HT1080 (cell line): Measurements from ENCODE around the gene TSPYL2. TPM values are rescaled to one million over a fixed set of nuclear protein-coding genes. Genes with fewer than 3 reads are reported as not detected.
A peak's percentile ranks its signal among the peaks of the same experiment; 100 is the strongest.

Experiments
- DNase-seq: peaks from one replicate; pipeline ENCODE4 v3.0.0-alpha.2; 2015; ENCODE audit warnings: low read depth
- total RNA-seq: library from RNA; depleted of rRNA; stranded (reverse); fragments of >200 nt; shearing (Covaris generic); gene quantifications from 2 replicates; pipeline ENCODE4 v1.2.3, GENCODE V29; 2014

The TSPYL2 gene
- total RNA-seq, 1 experiment from 2014 or later, result 6.0 TPM

DNA sequence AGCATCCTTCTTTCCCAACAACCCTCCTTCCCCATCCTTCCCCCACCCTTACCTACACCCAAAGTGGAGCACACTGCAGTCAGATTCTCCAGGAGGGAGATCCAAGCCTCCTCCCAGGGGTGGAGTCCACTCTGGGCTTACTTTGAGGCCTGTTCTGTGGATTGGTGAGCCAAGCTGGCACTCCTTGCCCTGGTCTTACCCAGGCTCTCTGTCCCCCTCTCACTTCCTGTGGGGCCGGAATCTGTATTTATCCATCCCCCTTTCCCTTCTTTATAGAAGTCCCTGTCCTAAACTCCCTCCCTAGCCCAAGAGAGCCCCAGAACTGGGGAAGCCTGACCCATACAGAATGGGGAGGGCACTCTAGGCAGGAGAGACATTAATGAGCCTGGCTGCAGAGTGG lies 3.2 kb upstream of the TSPYL2 start:
- no peak for DNase-seq

DNA sequence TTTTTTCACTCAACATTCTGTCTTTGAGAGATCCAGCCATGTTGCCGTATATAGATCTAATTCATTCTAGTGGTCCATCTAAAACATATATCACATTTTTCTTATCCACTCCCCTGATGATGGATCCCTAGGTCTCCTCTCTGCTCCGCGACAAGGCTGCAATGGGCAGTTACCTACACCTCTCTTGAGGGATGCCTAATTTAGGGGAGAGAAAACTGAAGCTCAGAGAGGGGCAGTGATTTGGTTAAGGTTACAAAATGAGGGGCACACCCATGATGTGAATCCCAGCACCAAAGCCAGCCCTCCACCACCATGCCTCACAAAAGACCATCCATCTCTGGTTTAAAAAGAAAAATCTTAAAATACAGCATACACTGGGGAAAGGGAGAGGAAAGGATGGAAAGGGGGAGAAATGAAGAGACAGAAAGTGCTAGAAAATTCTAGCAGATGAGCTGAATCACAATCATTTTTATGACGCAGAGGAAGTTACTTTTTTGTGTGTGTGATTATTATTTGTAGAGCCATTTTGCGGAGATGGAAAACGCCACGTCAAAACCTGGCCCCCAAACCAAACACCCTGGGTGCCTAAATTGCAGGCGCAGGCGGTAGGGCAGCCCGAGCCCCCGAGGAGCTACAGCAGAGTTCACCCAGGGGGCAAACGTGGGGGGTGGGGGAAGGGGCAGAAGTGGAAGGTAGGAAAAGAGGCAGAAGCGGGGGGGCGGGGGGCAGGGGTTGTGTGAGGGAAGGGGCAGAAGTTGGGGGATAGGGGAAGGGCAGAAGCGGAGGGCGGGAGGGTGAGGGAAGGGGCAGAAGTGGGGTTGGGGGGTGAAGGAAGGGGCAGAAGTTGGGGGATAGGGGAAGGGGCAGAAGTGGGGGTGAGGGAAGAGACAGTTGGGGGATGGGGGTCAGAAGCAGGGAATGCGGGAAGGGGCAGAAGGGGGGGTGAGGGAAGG lies 1.3 kb upstream of the TSPYL2 start:
- no peak for DNase-seq

DNA sequence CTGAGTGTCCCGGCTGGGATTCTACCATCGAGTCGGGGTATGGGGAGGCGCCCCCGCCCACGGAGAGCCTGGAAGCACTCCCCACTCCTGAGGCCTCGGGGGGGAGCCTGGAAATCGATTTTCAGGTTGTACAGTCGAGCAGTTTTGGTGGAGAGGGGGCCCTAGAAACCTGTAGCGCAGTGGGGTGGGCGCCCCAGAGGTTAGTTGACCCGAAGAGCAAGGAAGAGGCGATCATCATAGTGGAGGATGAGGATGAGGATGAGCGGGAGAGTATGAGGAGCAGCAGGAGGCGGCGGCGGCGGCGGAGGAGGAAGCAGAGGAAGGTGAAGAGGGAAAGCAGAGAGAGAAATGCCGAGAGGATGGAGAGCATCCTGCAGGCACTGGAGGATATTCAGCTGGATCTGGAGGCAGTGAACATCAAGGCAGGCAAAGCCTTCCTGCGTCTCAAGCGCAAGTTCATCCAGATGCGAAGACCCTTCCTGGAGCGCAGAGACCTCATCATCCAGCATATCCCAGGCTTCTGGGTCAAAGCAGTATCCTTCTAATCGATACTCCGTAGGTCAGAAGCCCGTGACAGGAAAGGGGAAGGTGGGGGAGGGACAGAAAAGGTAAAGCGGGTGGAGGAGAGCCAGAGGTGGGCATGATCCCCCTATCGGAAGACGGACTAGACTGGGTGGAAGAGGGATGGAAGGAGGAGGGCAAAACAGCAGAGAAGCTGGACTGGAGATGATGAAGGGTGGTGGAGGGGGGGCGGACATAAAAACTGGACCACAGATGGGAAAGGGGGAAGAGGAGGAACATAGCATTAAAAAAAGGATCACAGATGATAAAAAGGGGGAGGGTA lies 828 bp downstream of the TSPYL2 start:
- DNase-seq, result no peak

DNA sequence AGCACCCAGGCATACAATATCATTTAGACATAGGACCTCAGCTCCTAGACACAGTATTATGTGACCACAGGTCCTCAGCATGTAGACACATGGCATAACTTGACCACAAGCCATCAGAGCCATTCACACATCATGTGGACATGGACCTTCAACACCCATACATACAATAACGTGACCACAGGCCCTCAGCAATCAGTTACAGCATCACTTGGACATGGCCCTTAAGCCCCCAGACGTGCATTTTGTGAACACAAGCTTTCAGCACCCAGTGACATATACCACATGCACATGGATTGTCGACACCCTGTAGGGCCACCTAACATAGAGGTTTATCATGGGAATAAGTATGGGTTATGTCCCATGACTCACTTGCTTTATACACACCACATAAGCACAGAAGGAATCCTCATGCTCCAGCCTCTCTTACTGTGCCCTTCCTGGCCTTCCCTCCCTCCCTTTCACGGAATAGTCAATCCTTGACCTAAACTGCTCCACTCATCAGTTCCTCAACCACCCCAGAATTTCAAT lies 1.9 kb downstream of the TSPYL2 start:
- no peak for DNase-seq

DNA sequence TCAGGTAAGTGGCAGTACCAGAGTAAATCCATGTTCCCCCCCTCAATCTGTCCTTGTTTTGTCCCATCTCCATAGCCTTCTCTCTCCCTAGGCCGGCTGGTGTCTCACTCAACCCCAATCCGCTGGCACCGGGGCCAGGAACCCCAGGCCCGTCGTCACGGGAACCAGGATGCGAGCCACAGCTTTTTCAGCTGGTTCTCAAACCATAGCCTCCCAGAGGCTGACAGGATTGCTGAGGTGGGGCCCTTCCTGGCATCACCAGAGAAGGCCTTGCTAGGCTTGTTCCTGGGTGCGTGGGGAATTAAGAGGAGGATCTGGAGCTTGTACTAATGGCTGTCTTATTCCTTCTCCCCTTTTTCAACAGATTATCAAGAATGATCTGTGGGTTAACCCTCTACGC lies 2.7 kb downstream of the TSPYL2 start:
- DNase-seq, result no peak

DNA sequence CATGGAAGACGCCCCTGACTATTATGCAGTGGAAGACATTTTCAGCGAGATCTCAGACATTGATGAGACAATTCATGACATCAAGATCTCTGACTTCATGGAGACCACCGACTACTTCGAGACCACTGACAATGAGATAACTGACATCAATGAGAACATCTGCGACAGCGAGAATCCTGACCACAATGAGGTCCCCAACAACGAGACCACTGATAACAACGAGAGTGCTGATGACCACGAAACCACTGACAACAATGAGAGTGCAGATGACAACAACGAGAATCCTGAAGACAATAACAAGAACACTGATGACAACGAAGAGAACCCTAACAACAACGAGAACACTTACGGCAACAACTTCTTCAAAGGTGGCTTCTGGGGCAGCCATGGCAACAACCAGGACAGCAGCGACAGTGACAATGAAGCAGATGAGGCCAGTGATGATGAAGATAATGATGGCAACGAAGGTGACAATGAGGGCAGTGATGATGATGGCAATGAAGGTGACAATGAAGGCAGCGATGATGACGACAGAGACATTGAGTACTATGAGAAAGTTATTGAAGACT lies 3.6 kb downstream of the TSPYL2 start:
- no peak for DNase-seq

DNA sequence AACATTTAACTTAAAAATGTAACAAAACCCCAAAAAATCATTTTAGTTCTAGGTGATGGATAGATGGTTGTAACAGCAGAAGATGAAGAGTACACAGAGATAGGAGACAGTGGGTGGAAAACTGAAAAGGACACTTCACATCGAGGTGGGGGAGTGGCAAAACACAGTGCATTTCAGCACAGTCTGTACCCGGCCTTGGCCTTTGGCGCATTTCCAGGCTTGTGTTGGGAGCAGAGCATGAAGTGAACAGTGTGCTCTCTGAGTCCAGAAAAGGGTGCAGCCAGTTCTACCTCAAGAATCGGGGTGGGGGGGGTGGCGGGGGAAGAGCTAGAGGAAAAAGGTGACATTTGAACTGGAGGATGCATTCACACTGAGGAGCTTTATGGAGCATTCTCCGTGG lies 4.3 kb downstream of the TSPYL2 start:
- no peak for DNase-seq

DNA sequence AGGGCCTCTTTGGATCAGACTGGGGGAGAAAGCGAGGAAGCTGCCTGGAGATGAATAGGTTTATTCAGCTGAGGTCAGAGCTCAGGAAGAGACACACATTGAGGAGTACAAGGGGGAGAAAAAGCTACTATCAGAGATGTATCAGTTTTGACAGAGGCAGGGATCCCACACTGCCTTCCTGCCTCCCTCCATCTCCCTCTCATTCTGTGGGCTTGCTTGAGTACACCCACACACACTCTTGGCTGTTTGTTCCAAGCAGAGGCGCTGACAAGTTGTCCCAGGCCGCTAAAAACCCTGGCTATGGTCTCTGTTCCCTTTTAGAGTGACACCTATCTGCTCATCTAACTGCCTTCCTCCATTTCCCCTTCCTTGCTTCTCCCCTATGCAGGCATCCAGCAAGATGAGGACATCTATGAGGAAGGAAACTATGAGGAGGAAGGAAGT lies 5.2 kb downstream of the TSPYL2 start:
- DNase-seq, result no peak

DNA sequence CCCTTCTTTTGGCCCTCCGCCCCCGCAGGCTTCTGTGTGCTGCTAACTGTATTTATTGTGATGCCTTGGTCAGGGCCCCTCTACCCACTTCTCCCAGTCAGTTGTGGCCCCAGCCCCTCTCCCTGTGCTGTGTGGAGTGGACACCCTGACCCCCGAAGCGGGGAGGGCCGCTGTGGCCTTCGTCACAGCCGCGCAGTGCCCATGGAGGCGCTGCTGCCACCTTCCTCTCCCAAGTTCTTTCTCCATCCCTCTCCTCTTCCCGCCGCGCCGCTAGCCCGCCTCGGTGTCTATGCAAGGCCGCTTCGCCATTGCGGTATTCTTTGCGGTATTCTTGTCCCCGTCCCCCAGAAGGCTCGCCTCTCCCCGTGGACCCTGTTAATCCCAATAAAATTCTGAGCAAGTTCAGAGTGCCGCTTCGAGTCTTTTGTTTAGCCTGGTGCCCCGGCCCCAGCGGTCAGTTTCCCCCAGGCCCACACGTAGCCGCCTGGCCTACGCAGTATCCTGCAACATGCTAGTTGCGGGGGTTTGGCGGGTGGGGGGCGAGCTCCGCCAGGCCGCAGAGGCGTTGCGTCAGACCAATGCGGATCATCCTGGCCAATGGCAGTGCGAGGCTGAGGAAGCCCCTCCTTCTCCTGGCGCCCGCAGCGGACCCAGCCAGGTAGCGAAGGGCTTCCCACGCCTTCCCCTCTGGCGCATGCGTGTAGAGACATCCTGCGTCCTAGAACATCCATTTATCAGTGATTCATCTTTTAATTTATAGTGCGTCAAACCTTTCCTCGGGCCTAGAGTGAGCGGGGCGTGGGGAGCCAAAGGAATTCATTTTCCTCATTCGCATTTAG lies 6.2 kb downstream of the TSPYL2 start:
- no peak for DNase-seq

DNA sequence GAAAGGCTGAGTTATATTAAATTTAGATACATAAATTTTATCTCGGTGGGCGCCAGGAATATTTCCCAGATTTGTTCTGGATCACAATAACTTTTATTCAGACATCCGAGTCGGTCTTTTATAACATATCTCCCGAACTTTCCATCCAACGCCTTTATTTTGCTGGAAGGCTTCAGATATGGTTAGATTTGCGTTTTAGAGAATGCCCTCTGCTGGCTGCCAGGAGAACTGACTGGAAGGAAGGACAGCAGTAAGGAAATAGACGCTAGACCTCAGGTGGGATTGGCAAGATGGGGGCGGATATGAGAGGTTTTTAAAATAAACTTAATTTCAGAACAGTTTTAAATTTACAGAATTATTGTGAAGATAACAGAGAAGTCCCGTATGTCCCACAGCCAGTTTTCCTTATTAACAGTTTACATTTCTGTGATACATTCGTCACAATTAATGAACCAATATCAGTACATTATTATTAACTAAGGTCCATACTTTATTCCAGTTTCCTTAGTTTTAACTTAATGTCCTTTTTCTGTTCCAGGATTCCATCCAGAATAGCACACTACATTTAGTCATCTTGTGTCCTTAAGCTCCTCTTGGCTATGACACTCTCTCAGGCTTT lies 7.2 kb downstream of the TSPYL2 start:
- DNase-seq, result peak; percentile 44

DNA sequence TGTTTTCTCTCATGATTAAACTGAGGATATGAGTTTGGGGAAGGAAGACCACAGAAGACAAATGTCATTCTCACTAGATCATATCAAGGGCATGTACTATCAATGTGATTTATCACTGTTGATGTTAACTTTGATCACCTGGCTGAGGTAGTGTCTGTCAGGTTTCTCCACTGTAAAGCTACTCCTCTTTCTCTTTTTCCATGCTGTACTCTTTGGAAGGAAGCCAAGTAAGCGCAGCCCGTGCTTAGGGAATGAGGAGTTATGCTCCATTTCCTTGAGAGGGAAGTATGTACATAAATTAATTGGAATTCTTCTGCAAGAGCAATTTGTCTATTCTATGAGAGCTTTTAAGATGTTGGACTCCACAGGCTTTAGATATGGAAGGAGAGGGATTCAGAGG lies 7.8 kb downstream of the TSPYL2 start:
- DNase-seq, result no peak

DNA sequence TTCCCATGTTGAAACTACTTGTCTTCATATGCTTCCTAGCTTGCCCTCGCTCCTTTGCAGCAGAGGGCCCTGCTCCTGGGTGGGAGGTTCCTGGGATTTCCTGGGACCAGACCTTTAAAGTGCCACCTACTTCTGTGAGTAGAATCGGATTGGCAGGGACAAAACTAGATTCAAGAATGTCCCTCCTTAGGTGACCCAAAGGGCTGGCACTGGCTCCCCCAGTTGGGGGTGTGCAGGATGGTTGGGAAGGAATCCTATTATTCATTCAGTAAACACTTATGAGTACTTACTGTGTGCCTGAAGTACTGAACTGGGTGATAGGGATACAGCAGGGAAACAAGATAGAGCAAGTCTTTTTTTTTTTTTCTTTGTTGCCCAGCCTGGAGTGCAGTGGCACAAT lies 9.2 kb downstream of the TSPYL2 start:
- no peak for DNase-seq

DNA sequence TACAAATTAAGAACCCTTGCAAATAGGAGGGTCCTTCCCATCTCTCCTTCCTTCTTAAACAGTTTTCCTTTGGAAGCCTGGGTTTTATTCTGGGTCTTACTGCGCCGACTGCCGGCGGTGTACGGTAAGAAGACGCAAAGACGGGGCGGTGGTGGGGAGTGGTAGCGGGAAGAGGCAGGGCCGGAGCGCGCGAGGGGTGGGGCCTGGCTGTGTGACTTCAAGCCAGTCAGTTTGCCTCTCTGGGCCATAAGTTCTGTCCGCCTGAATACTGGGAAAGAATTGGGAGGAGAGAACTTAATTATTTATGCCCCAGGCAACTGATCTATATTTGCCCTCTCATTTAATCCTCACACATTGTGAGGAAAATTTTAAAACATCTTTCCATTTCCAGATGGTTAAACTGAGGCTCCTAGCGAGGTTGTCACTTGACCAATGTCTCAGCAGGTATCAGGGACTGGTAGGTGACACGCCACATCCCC lies 11.0 kb downstream of the TSPYL2 start:
- DNase-seq, result peak; percentile 81

DNA sequence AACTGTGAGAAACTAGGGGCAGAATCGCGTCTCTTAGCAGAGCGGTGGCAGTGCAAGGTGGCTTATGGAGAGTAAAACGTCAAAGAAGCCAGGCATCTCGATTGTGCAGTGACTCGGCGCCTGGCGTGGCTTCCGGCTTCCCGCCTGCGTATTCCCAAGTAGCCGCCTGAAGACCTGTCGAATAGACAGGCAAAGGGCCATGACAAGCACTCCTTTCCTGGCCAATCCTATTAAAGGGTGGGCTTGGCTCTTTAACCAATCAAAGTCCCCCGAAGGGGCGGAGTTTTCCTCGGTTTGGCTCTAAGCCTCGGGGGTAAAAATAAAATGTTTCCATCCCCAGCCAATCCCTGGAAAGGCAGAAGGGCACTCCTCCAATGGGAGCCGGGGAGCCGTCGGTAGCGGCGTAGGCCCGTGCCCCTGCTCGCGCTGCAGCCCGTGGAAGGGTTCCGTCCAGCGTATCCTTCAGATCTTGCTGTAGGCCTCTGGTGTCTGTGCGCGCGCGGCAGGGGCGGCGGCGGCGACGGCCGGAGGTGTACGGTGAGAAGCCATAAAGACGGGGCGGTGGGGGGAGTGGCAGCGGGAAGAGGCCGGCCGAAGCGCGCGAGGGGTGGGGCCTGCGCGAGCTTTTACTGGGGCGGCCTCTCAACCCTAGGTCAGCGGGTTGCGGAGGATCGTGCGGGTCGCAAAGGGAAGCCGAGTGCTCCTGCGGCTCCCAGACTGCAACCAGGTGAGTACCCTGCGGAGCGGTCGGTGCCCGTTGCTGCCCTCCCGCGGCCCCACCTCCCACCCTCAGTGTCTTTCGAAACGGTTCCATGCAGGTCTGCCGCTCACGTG lies 11.8 kb downstream of the TSPYL2 start, which contains the start of gene KANTR:
Gene KANTR, plus strand, starts transcription at position 395 of the 834 bp plus-strand sequence. CDS start 30,131 bp downstream, outside the sequence.
- DNase-seq, result peak; percentile 95

DNA sequence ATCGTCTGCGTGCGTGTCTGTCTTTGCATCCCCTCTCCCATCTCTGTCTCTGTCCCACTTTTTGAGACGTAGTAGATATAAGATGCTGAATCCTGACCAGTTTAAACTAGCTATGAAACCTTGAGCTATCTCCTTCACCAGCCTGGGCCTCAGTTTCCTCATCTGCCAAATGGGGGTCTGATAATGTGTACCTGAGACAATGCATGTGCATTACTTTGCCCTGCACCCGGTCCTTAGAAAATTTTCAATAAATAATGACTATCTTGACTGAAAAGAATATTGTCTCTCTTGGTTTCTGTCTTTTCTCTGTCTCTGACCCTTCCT lies 12.4 kb downstream of the TSPYL2 start:
- no peak for DNase-seq

DNA sequence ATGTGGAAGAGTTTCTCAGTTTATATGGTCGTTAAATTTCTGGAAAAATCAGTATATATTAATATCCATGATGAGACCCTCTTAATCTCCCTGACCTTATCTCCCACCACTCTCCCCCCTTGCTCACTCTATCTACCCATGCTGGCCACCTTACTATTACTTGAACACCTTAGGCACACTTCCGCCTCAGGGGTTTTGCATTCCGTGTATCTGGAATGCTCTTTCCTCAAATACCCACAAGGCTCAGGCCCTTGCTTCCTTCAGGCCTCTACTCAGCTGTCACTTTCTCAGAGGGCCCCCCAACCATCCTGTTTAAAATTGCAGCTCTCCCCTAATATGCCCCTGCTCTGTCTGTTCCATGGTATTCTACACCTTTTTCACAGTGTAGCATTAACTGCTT lies 13.6 kb downstream of the TSPYL2 start:
- DNase-seq, result no peak

DNA sequence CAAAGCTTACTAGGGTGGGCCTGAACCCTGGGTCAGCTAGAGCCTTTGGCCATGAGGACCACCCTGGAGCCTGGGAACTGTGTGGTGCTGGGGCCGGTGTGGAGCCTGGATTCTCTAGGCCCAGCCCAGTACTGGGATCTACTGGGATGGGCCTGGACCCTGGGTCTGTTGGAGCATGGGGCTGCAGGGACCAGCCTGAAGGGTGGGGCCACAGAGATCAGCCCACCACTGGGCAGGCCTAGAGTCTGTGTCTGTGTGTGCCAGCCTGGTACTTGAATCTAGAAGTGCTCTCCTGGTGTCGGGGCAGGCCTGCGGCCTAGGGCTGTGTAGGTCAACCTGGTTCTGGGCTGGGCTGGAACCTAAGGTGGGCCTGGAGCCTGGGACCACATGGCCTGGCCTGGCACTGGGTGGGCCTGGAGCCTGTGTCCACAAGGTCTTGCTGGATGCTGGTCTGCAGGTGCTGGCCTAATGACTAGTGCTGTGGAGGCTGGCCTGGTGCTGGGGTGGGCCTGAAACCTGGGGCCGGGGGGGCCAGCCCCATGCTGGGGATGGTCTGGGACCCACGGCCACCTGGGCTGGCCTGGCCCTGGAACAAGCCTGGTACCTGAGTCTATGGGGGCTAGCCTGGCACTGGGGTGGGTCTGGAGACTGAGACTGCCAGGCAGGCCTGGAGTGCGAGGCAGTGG lies 32.8 kb downstream of the TSPYL2 start:
- DNase-seq, result no peak

DNA sequence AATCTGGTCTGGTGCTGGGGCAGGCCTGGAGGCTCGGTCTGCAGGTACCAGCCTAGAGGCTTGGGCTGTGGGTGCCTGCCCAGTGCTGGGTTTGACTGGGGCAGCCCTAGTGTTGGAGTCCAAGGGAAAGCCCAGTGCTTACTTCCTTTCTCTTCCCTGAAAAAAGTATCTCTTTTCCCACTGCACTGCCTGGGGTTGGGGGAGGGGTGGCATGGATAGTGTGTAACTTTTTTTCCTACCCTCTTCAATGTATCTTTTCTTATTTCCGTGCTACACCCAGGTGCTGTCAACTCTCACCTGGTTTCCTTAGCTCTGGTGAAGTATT lies 33.3 kb downstream of the TSPYL2 start:
- DNase-seq, result no peak

DNA sequence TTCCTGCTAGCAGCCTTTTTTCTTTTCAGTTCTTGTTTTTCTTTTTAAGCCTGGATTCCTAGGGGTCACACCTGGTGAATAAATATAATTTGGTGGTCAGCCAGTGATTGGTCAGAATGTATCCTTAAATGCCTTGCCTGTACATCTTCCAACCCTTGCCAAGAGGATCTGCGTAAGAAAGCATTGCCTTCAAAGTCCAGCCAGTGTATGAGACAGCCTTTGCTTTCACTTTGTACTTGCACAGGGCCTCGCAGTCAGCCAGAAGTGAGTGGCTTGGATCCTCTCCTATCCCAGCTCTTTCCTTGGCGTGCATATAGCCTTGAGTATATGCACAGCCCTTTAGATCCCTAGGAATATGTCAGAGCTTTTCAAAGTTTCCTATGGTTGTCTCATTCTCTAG lies 33.9 kb downstream of the TSPYL2 start:
- DNase-seq, result peak; percentile 1
